CD4-positive, alpha-beta T cell treated with Interleukin-6 for 4 hours (primary cell): ENCODE data around the gene CMC2.

Experiments
- DNase-seq: peaks from one replicate; pipeline ENCODE4 v3.0.0-alpha.2; 2020; ENCODE audit warnings: mixed read lengths

Gene CMC2

GRCh38 chr16:81006813-81007695, at the start of gene CMC2, which contains the start of gene CENPN:
CMC2 (minus strand) TSS chr16:81006885; CDS start chr16:80997394, 9,491 bp downstream.
CENPN (plus strand) TSS chr16:81007214; CDS start chr16:81011940, 4,726 bp downstream.
- DNase-seq, result peak; percentile 98

- DNase-seq, result no peak
These were observed 47.1 kb upstream of the CMC2 start for GRCh38 chr16:81053761-81054160.

GRCh38 chr16:81042821-81043220, 36.1 kb upstream of the CMC2 start:
- no peak for DNase-seq

GRCh38 chr16:81041696-81042095, 35.0 kb upstream of the CMC2 start:
- DNase-seq, result no peak

- no peak for DNase-seq
These were observed 34.2 kb upstream of the CMC2 start for GRCh38 chr16:81040842-81041241.

GRCh38 chr16:81040131-81040530, 33.4 kb upstream of the CMC2 start:
- no peak for DNase-seq

- DNase-seq, result no peak
These were observed 30.2 kb upstream of the CMC2 start for GRCh38 chr16:81036751-81037350.

GRCh38 chr16:81035975-81036750, 29.5 kb upstream of the CMC2 start:
- peak; percentile 63 for DNase-seq

GRCh38 chr16:81035398-81035974, 28.8 kb upstream of the CMC2 start, which contains the start of gene ATMIN:
ATMIN (plus strand) TSS chr16:81035842; CDS start chr16:81035871, 29 bp downstream.
- peak; percentile 92 for DNase-seq

GRCh38 chr16:81029930-81030604, 23.4 kb upstream of the CMC2 start:
- DNase-seq, result no peak

GRCh38 chr16:81026429-81026828, 19.7 kb upstream of the CMC2 start:
- DNase-seq, result no peak

GRCh38 chr16:81018496-81018895, 11.8 kb upstream of the CMC2 start:
- no peak for DNase-seq

GRCh38 chr16:81014672-81015071, 8.0 kb upstream of the CMC2 start:
- DNase-seq, result no peak

GRCh38 chr16:81012974-81013373, 6.3 kb upstream of the CMC2 start:
- DNase-seq, result no peak

GRCh38 chr16:81008505-81008789, 1.8 kb upstream of the CMC2 start:
- no peak for DNase-seq

GRCh38 chr16:81006211-81006812, 373 bp downstream of the CMC2 start:
- peak; percentile 71 for DNase-seq

- DNase-seq, result no peak
These were observed 999 bp downstream of the CMC2 start for GRCh38 chr16:81005610-81006161.

- peak; percentile 34 for DNase-seq
These were observed 1.9 kb downstream of the CMC2 start for GRCh38 chr16:81004646-81005353.

- DNase-seq, result no peak
These were observed 2.9 kb downstream of the CMC2 start for GRCh38 chr16:81003610-81004460.

GRCh38 chr16:81003064-81003463, 3.6 kb downstream of the CMC2 start:
- DNase-seq, result no peak
